Measurements from ENCODE around the gene SLC4A8.
"Not testable (repeated sequence)": the region's sequence is repeated elsewhere in the genome, so short reads cannot be mapped to it uniquely, and the experiment has no call there.

Gene SLC4A8

GRCh38 chr12:51429700-51430099 lies 5.1 kb downstream of the SLC4A8 start:
- no peak for DNase-seq (ENCODE audit: low read depth in 2 of 2)

GRCh38 chr12:51430196-51430895 lies 5.7 kb downstream of the SLC4A8 start:
- no peak for DNase-seq (ENCODE audit: low read depth in 2 of 2)

GRCh38 chr12:51432921-51433320 lies 8.3 kb downstream of the SLC4A8 start:
- DNase-seq (ENCODE audit: low read depth in 2 of 2) = no peak

- no peak for DNase-seq (ENCODE audit: low read depth in 2 of 2)
Measured at GRCh38 chr12:51434305-51434704, 9.7 kb downstream of the SLC4A8 start.

GRCh38 chr12:51437431-51437830 lies 12.8 kb downstream of the SLC4A8 start:
- no peak for DNase-seq (ENCODE audit: low read depth in 2 of 2)

- no peak for DNase-seq (ENCODE audit: low read depth in 2 of 2)
Measured at GRCh38 chr12:51439330-51439729, 14.7 kb downstream of the SLC4A8 start.

GRCh38 chr12:51441583-51441982 lies 17.0 kb downstream of the SLC4A8 start:
- no peak for DNase-seq (ENCODE audit: low read depth in 2 of 2)

GRCh38 chr12:51442324-51442723 lies 17.7 kb downstream of the SLC4A8 start:
- DNase-seq (ENCODE audit: low read depth in 2 of 2) = no peak

- DNase-seq (ENCODE audit: low read depth in 2 of 2) = no peak
Measured at GRCh38 chr12:51443573-51443972, 18.9 kb downstream of the SLC4A8 start.

- no peak for DNase-seq (ENCODE audit: low read depth in 2 of 2)
Measured at GRCh38 chr12:51448618-51449256, 24.1 kb downstream of the SLC4A8 start.

- no peak for DNase-seq (ENCODE audit: low read depth in 2 of 2)
Measured at GRCh38 chr12:51449580-51450246, 25.1 kb downstream of the SLC4A8 start.

- no peak for DNase-seq (ENCODE audit: low read depth in 2 of 2)
Measured at GRCh38 chr12:51450333-51450732, 25.7 kb downstream of the SLC4A8 start.

GRCh38 chr12:51450806-51451205 lies 26.2 kb downstream of the SLC4A8 start:
- no peak for DNase-seq (ENCODE audit: low read depth in 2 of 2)

GRCh38 chr12:51454016-51454415 lies 29.4 kb downstream of the SLC4A8 start:
- DNase-seq (ENCODE audit: low read depth in 2 of 2) = not testable (repeated sequence)

- not testable (repeated sequence) for DNase-seq (ENCODE audit: low read depth in 2 of 2)
Measured at GRCh38 chr12:51455050-51455449, 30.4 kb downstream of the SLC4A8 start.

- no peak for DNase-seq (ENCODE audit: low read depth in 2 of 2)
Measured at GRCh38 chr12:51458635-51459034, 34.0 kb downstream of the SLC4A8 start.

- no peak for DNase-seq (ENCODE audit: low read depth in 2 of 2)
Measured at GRCh38 chr12:51460519-51460918, 35.9 kb downstream of the SLC4A8 start.

- no peak for DNase-seq (ENCODE audit: low read depth in 2 of 2)
Measured at GRCh38 chr12:51465491-51465890, 40.9 kb downstream of the SLC4A8 start.

- no peak for DNase-seq (ENCODE audit: low read depth in 2 of 2)
Measured at GRCh38 chr12:51470116-51470515, 45.5 kb downstream of the SLC4A8 start.

GRCh38 chr12:51471111-51471864 lies 46.7 kb downstream of the SLC4A8 start:
- DNase-seq (ENCODE audit: low read depth in 2 of 2) = no peak

- no peak for DNase-seq (ENCODE audit: low read depth in 2 of 2)
Measured at GRCh38 chr12:51472984-51473383, 48.4 kb downstream of the SLC4A8 start.

GRCh38 chr12:51473947-51474346 lies 49.3 kb downstream of the SLC4A8 start:
- DNase-seq (ENCODE audit: low read depth in 2 of 2) = no peak

Measured in stimulated activated CD8-positive, alpha-beta memory T cell treated with anti-CD3 and anti-CD28 coated beads, Interleukin-15, amount 100 ng/mL, for 48 hours (primary cell).